ENCODE results near the gene NUMBL.

Gene NUMBL

DNA sequence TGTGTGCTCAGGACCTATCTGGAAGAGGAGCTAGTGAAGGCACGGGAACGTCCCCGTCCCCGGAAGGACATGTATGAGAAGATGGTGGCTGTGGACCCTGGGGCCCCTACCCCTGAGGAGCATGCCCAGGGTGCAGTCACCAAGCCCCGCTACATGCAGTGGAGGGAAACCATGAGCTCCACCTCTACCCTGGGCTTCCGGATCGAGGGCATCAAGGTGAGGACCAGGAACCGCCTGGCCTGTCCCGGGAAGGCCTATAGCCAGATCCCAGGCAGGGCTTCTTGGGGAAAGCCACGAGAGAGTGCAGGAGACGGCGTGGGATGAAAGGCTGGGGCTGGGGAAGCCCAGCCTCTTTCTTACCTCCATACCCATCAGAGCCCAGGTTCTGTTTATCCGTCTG, 42.7 kb upstream of the NUMBL start:
- TF ChIP-seq ZBTB7A (IDR thresholded peaks at IDR 0.05; ENCODE audit: low read depth) (no peak), TCF12 (IDR thresholded peaks at IDR 0.05; ENCODE audit: low read depth) (no peak), TAF1 (IDR thresholded peaks at IDR 0.05; ENCODE audit: low read depth) (no peak), CEBPB (IDR thresholded peaks at IDR 0.05) (no peak), REST (IDR thresholded peaks at IDR 0.05; ENCODE audit: low read depth) (no peak), EP300 (IDR thresholded peaks at IDR 0.05; ENCODE audit: borderline replicate concordance) (no peak), NFIC (IDR thresholded peaks at IDR 0.05) (no peak), FOXM1 (IDR thresholded peaks at IDR 0.05; ENCODE audit: borderline replicate concordance, low read depth) (no peak), CREB1 (IDR thresholded peaks at IDR 0.05; ENCODE audit: low read depth) (no peak), MAX (IDR thresholded peaks at IDR 0.05) (no peak), YY1 (IDR thresholded peaks at IDR 0.05; ENCODE audit: low read depth) (no peak), TEAD4 (IDR thresholded peaks at IDR 0.05) (no peak), EGR1 (IDR thresholded peaks at IDR 0.05) (no peak), RAD21 (IDR thresholded peaks at IDR 0.05; ENCODE audit: low read depth) (no peak)
- TF ChIP-seq, protein P1, sequence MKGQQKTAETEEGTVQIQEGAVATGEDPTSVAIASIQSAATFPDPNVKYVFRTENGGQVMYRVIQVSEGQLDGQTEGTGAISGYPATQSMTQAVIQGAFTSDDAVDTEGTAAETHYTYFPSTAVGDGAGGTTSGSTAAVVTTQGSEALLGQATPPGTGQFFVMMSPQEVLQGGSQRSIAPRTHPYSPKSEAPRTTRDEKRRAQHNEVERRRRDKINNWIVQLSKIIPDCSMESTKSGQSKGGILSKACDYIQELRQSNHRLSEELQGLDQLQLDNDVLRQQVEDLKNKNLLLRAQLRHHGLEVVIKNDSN (IDR thresholded peaks at IDR 0.05) = no peak

DNA sequence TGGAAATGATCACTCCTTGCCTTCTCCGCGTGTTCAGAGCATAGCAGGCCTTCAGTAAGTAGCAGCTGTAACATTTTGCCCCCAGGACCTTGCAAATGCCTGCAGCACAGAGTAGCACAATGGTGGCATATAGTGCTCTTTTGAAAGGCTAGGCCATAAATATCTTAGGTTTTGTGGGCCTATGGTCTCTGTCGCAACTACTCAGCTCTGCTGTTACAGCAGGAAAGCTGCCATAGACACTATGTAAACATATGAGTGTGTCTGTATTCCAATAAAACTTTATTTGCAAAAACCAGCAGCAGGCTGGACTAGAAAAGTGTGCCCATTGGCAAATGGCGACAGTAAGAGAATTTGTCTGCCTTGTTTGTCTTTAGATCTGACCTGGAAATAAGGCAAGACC, 35.8 kb upstream of the NUMBL start:
- TF ChIP-seq RAD21 (IDR thresholded peaks at IDR 0.05; ENCODE audit: low read depth) = no peak
- no peak for TF ChIP-seq MAX (IDR thresholded peaks at IDR 0.05)
- TF ChIP-seq CREB1 (IDR thresholded peaks at IDR 0.05; ENCODE audit: low read depth) = no peak
- no peak for TF ChIP-seq YY1 (IDR thresholded peaks at IDR 0.05; ENCODE audit: low read depth)

DNA sequence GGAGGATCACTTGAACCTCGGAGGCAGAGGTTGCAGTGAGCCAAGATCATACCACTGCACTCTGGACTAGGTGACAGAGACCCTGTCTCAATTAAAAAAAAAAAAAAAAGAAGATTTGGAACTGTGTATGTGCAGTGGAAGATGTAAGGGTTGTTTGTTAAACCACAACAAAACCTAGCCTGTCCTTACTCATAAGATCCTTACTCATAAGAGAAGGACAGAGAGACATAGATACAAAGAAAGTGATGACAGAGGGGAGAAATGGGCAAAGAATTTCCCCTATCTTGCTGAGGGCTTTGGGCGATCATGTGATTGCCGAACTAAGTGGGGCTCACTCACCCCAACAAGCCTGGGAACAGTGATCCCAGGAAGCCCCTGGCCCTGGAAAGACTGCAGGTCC, 34.4 kb upstream of the NUMBL start:
- TF ChIP-seq ZBTB7A (IDR thresholded peaks at IDR 0.05; ENCODE audit: low read depth) = no peak
- TF ChIP-seq REST (IDR thresholded peaks at IDR 0.05; ENCODE audit: low read depth) = no peak
- TF ChIP-seq EP300 (IDR thresholded peaks at IDR 0.05; ENCODE audit: borderline replicate concordance) = no peak
- no peak for TF ChIP-seq CREB1 (IDR thresholded peaks at IDR 0.05; ENCODE audit: low read depth)
- TF ChIP-seq TEAD4 (IDR thresholded peaks at IDR 0.05) = no peak
- no peak for TF ChIP-seq TCF12 (IDR thresholded peaks at IDR 0.05; ENCODE audit: low read depth)
- TF ChIP-seq, protein P1 (IDR thresholded peaks at IDR 0.05) = no peak
- no peak for TF ChIP-seq NFIC (IDR thresholded peaks at IDR 0.05)
- TF ChIP-seq TAF1 (IDR thresholded peaks at IDR 0.05; ENCODE audit: low read depth) = no peak

GRCh38 chr19:40724315-40724714, 33.9 kb upstream of the NUMBL start:
- TF ChIP-seq CEBPB (IDR thresholded peaks at IDR 0.05) (no peak), RAD21 (IDR thresholded peaks at IDR 0.05; ENCODE audit: low read depth) (no peak), NFIC (IDR thresholded peaks at IDR 0.05) (no peak), FOXM1 (IDR thresholded peaks at IDR 0.05; ENCODE audit: borderline replicate concordance, low read depth) (no peak), EGR1 (IDR thresholded peaks at IDR 0.05) (no peak), TAF1 (IDR thresholded peaks at IDR 0.05; ENCODE audit: low read depth) (no peak), REST (IDR thresholded peaks at IDR 0.05; ENCODE audit: low read depth) (no peak), TCF12 (IDR thresholded peaks at IDR 0.05; ENCODE audit: low read depth) (no peak), YY1 (IDR thresholded peaks at IDR 0.05; ENCODE audit: low read depth) (no peak), MAX (IDR thresholded peaks at IDR 0.05) (no peak), TEAD4 (IDR thresholded peaks at IDR 0.05) (no peak), ZBTB7A (IDR thresholded peaks at IDR 0.05; ENCODE audit: low read depth) (no peak), CREB1 (IDR thresholded peaks at IDR 0.05; ENCODE audit: low read depth) (no peak), EP300 (IDR thresholded peaks at IDR 0.05; ENCODE audit: borderline replicate concordance) (no peak)
- TF ChIP-seq, protein P1 (IDR thresholded peaks at IDR 0.05) = no peak
